Measurements from ENCODE around the gene GABBR1. TPM values are rescaled to one million over a fixed set of nuclear protein-coding genes. Genes with fewer than 3 reads are reported as not detected.
A peak's percentile ranks its signal among the peaks of the same experiment; 100 is the strongest.

The GABBR1 gene
- total RNA-seq, 1 experiment from 2014 or later = 146 TPM

DNA sequence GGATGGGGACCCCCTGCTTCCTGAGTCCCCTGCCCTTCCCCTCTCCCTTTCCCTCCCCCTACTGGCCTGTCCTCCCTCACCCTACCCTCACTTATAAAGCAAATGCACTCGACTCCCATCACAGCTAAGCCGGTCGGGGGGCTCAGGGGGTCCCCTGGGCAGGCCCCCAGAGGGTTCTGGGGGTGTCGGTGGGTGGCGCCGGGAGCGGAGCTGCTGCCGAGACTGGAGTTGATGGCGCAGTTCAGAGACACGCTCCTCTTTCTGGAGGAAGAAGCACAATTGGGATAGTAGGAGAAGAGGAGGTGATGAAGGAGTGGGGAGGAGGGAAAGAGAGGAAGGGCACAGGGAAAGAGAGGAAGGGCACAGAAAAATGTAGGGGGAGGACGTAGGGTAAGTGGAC is 29.5 kb downstream of the GABBR1 start:
- H2AFZ ChIP-seq (ENCODE audit: low read length) = no peak overlapping the region
- Mint-ChIP-seq H3K4me3 (0 out of 5 replicates have a peak overlapping the region, but pooled peaks of 1 of the 2 experiments have one; percentile 7), H3K27me3 (ENCODE audit: low read depth) (peaks cover 2% of the 10 kb centered on the region; the same call in 1 of the 2 replicates), H3K27ac (peak overlapping the region; percentile 21 to 37 (median 24); a peak in 1 of 7 replicates), H3K9me3 (no peaks in the 10 kb centered on the region), H3K4me1 (peaks cover 12 to 17% of the 10 kb centered on the region in 2 experiments), H3K36me3 (ENCODE audit: insufficient read depth in 1 of 3, low read depth in 3 of 3) (peaks cover 65 to 91% (median 76%) of the 10 kb centered on the region in 3 experiments; a peak in 6 of 7 replicates)
- no peak overlapping the region for H2AK5ac ChIP-seq (ENCODE audit: insufficient read length, low read length)
- no peaks in the 10 kb centered on the region for H3K27me3 ChIP-seq (ENCODE audit: insufficient read depth, low read length)
- H3K79me2 ChIP-seq (ENCODE audit: insufficient read depth, low read length) = no peaks in the 10 kb centered on the region
- DNase-seq = no peak
- WGBS (ENCODE audit: extremely low coverage, insufficient read length, low lambda C conversion rate) = no CpG with 5 or more reads among the region's 11 CpGs
- no peak overlapping the region for H3K23ac ChIP-seq (ENCODE audit: insufficient read length, low read depth, low read length)
- no peak overlapping the region for H3K9ac ChIP-seq (ENCODE audit: extremely low read depth, insufficient read length, low read length)
- no peak overlapping the region for H2BK120ac ChIP-seq (ENCODE audit: low read depth, low read length, poor library complexity, severe bottlenecking)
- no peak overlapping the region for H3K27ac ChIP-seq (ENCODE audit: insufficient read length, low read depth, low read length)
- no peak overlapping the region for H3K56ac ChIP-seq (ENCODE audit: insufficient read length, low read depth, low read length)
- H4K8ac ChIP-seq (replicated peaks; ENCODE audit: insufficient read length, low read depth, low read length) = no peak overlapping the region
- no peak overlapping the region for H2BK12ac ChIP-seq (ENCODE audit: insufficient read length, low read depth, low read length)
- no peak overlapping the region for H3K18ac ChIP-seq (ENCODE audit: insufficient read length, low read depth, low read length)
- H2BK15ac ChIP-seq (ENCODE audit: low read depth, low read length) = no peak overlapping the region
- TF ChIP-seq, protein P1, sequence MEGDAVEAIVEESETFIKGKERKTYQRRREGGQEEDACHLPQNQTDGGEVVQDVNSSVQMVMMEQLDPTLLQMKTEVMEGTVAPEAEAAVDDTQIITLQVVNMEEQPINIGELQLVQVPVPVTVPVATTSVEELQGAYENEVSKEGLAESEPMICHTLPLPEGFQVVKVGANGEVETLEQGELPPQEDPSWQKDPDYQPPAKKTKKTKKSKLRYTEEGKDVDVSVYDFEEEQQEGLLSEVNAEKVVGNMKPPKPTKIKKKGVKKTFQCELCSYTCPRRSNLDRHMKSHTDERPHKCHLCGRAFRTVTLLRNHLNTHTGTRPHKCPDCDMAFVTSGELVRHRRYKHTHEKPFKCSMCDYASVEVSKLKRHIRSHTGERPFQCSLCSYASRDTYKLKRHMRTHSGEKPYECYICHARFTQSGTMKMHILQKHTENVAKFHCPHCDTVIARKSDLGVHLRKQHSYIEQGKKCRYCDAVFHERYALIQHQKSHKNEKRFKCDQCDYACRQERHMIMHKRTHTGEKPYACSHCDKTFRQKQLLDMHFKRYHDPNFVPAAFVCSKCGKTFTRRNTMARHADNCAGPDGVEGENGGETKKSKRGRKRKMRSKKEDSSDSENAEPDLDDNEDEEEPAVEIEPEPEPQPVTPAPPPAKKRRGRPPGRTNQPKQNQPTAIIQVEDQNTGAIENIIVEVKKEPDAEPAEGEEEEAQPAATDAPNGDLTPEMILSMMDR (conservative IDR thresholded peaks at IDR 0.05) = no peak
- no peak overlapping the region for H2BK5ac ChIP-seq (ENCODE audit: insufficient read length, low read length)
- H3K9me3 ChIP-seq (ENCODE audit: control insufficient read depth, low read depth, low read length) = no peaks in the 10 kb centered on the region
- no peak overlapping the region for H3K14ac ChIP-seq (ENCODE audit: insufficient read depth, low read length)
- H4K91ac ChIP-seq (ENCODE audit: insufficient read length, low read depth, low read length) = no peak overlapping the region
- no peak overlapping the region for H3K4ac ChIP-seq (ENCODE audit: low read depth, low read length)
- no peaks in the 10 kb centered on the region for H3K4me1 ChIP-seq (ENCODE audit: insufficient read depth, low read length)
- no peak overlapping the region for H4K5ac ChIP-seq (ENCODE audit: insufficient read length, low read depth, low read length)
- H3K79me1 ChIP-seq (ENCODE audit: insufficient read depth, low read depth, low read length, poor library complexity, severe bottlenecking) = no peaks in the 10 kb centered on the region
- H3K4me2 ChIP-seq (ENCODE audit: insufficient read depth, insufficient read length, low read length) = no peak overlapping the region
- H3K23me2 ChIP-seq (ENCODE audit: insufficient read length, low read depth, low read length, poor library complexity, severe bottlenecking) = no peaks in the 10 kb centered on the region
- H3T11ph ChIP-seq (ENCODE audit: low read length) = no peak overlapping the region
- peaks cover 4% of the 10 kb centered on the region for H4K20me1 ChIP-seq (ENCODE audit: control insufficient read depth, insufficient read depth, insufficient read length)
- no peak overlapping the region for H2BK20ac ChIP-seq (ENCODE audit: low read depth, low read length, poor library complexity, severe bottlenecking)
